NCI-H524 treated with DMSO at 0.1 percent for 48 hours (cell line): ENCODE results near the gene SDF4.

ENCODE experiments used
- DNase-seq: peaks from one replicate; lab custom pipeline; 2025; lab: John Stamatoyannopoulos, UW

Gene SDF4

DNA sequence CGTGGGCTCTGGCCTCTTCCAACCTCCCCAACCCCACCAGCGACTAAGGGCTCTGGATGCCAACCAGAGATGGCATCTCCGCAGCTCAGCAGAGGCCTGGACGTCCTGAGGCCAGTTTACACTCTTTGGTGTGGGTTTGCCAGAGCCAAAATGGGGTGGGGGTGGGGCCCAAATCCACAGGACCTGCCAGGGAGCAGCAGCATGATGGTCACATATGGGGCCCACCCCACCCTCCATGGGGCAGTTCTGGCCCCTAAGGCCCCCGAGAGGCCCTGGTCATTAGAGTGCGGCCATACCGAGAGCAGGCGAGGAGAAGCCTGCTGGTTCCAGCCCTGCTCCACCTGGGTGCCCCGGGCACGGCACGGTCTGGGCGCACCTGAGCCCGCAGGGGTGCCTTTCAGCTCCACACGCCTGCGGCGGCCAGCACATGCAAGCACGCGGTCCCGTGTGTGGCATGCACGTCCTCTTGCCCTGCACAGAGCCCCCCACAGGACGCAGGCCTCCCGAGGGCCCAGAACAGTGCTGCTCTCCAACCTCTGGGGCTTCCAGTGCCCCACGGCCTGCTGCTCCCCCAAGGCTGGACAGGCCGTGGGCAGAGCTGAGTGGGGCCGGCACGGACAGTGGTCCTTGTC lies 9.9 kb upstream of the SDF4 start:
- no peak for DNase-seq

DNA sequence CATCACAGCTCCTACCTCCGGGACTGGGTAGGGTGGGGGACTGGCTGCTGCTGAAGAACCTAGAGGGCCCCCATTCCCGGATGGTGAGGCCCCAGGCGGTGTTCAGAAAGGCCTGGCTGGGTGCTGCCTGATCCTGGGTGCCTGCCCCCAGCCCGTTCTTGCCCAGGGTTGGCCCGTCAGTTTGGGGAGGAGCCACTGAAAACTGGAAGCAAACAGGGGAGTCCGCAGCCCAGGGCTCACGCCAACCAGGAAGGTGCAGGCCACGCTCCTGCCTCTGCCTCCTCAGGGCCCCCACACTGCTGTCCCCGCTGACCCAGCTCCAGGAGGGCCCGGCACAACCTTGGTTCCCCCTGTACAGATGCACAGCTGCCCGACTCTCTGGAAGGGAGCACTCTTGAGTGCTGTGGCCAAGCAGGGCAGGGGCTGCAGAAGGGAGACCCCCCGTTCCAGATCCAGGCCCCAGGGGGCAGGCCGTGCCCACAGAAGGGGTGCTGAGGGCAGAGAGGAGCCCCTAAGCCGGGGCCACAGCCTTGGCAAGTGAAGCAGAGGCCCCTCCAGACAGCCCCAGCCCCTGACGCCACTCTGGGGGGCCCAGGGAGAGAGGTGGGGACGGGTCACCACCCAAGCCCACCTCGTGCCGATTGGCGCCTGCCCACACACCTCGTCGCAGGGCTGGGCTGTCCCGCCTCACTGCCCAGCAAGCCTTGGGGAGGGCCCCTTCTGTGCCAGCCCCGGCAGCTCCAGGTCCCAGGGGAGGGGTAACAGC lies 9.2 kb upstream of the SDF4 start:
- no peak for DNase-seq

- DNase-seq = no peak
Observed at GRCh38 chr1:1240348-1240732, 8.5 kb upstream of the SDF4 start.

GRCh38 chr1:1239614-1240347 lies 8.0 kb upstream of the SDF4 start:
- no peak for DNase-seq

- DNase-seq = no peak
Observed at GRCh38 chr1:1239227-1239613, 7.4 kb upstream of the SDF4 start.

DNA sequence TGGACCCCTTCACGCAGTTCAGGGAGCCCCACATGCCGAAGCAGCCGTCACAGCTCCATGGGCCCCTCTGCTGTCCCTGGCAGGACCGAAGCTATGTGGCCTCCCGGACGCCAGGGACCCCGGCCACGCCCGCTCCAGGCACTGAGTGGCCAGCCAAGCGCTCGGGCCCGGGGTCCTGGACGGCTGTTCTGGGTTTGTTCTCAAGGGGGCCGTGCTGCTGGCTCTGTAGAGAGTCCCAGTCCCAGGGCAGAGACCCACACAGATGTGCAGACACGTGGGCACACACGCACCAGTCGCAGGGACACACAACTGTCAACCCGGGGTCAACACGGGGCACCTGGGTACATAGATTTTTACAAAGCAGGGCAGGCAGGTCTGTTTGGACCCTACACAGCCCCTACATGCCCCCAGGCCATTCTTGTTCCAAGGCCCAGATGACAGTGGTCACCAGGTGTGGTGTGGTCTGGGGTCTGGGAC lies 6.9 kb upstream of the SDF4 start:
- DNase-seq = no peak

GRCh38 chr1:1237874-1238701 lies 6.3 kb upstream of the SDF4 start:
- no peak for DNase-seq

DNA sequence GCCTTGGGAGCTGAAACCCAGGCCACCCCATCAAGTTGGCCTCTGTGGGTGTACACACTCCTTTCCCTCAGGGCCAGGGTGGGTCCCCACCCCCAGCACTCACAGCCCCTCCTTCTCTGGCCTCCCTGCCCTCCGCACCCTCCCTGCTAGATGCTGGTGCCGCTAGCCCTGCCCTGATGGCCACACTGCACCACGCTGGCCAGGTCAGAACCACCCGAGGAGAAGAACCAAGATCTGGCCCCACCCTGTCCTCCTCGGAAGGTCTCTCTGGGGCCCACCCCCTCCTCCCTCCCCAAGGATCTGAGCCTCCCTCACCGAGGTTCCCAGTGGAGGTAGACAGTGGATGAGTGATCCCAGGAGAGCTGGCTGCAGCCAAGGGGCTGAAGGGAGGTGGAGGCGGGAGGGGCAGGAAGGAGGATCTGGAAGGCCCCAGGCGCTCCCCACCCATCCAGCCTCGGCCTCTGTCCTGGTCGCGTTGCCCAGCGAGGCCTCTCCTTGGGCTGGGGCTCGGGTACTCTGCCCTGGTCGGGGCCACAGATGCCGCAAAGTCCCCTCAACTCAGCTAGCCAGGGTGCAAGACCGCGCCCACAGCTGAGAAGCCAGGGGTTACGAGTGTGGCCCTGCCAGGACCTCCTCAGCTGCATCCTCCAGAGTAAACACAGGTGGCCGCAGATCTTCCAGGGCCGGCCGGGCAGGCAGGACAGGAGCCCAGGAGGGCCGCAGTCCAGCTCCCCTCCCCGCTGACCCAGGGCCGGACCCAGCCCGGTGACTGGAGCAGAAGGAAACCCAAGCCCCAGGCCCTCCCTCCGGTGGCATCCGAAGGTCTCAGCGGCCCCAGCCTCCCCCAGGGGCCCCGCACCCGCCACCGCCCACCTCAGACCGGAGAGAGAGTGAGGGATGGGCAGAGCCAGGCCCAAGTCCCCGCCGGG lies 5.4 kb upstream of the SDF4 start:
- DNase-seq = no peak

DNA sequence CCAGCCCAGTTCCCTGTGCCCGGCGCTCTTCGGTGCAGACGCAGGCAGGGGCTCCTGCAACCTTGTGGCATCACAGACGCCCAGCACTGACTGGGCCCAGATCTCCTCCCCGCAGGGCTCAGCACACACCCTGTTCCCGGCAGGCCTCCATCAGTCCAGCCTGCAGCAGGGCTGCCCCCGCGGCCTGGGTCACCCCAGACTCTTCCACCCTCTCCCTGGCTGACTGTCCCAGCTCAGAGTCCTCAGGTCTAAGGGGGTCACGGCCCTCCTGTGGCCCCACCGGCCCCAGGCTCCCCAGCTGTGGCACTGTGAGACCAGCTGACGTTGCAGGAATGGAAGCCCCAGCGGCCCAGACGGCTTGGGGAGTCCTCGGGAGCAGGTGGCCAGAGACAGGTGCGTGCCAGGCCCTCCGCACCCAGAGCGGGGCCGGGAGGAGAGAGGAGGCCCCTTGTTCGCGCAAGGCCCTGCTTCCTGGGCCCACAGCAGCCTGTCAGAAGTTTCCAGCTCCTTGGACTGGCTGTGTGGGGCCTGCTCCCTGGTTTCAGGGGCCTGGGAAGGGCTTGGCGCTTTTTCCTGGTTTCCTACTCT lies 4.5 kb upstream of the SDF4 start:
- DNase-seq = no peak

GRCh38 chr1:1235016-1235744 lies 3.4 kb upstream of the SDF4 start:
- no peak for DNase-seq

GRCh38 chr1:1234180-1234808 lies 2.5 kb upstream of the SDF4 start:
- no peak for DNase-seq

GRCh38 chr1:1233567-1233892 lies 1.7 kb upstream of the SDF4 start:
- no peak for DNase-seq

- DNase-seq = no peak
Observed at GRCh38 chr1:1232796-1233566, 1.2 kb upstream of the SDF4 start.

- DNase-seq = no peak
Observed at GRCh38 chr1:1232208-1232795, 501 bp upstream of the SDF4 start, which contains the start of gene B3GALT6. TSS of gene B3GALT6 (plus strand) at chr1:1232237. CDS start at chr1:1232279, 42 bp downstream.

DNA sequence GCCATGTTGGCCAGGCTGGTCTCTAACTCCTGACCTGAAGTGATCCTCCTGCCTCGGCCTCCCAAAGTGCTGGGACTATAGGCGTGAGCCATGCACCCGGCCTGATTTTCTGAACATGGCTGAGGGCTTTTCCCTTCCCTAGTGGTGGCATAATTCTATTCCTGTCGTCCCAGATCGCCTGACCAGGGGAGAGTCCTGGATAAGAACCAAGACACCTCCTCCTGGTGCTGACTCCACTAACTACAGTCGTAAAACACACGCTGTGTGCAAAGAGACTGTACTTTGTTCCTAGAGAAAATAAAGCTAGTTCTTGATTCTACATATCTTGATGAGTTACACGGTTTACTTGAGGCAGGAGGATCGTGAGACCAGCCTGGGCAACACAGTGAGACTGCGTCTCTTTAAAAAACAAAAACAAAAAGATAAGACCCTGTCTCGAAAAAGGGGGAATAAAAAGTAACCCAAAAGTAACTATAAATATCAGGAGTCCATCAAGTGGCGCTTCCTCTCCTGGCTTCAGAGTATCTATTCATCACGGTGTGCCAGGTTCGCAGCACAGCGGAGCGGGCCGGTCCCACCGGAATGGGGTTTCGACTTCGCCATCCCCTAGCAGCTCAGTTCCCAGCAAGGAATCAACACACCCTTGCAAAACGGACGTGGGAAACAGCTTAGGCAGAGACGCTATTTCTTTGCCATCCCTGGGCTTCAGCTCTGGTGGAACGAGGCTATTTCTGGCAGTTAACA lies 973 bp downstream of the SDF4 start:
- DNase-seq = no peak

DNA sequence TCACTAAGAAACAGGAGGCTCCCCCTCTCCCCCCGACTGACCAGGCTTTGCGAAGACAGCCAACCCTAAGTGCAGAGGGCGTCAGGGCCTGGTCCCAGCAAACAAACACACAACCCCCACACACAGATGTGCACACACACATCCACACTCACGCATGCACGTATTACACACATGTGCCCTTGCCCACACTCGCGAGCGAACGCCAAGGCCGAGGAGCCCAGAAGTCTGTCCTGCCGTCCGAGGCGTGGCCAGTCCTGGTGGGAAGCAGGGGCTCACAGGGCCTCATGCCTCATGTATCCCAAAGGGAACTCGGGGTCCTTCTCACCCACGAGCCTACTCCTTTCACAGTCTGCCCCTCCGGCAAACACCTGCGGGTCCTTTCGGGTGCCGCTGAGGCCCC lies 2.0 kb downstream of the SDF4 start:
- DNase-seq = no peak

DNA sequence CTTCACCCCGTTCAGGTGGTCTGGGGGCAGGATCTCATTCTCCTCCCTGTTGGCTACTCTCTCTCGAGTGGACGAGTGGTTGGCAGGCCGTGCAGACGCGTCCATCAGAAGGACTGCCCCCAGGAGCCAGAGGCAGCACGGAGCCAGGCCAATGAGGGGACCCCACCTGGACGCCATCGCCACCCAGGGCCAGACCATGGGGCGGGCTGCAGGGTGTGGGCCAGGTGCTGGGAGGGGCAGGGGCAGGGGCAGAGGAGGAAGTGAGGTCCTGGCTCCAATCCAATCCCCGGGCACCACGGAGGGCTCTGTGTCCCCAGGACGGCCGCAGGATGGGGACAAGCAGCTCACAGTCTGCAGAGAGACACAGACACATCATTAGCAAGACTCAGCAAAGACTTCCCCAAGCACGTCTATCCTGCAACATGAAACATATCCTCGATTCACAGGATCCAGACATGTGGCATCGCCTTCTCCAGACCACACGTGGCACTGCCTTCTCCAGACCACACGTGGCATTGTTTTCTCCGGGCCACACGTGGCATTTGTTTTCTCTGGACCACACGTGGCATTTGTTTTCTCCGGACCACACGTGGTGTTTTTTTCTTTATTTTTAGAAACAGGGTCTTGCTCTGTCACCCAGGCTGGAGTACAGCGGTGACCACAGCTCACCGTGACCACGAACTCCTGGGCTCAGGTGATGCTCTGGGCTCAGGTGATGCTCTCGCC lies 3.0 kb downstream of the SDF4 start:
- DNase-seq = no peak
